ENCODE results near the gene HYAL1.

HYAL1 gene

DNA sequence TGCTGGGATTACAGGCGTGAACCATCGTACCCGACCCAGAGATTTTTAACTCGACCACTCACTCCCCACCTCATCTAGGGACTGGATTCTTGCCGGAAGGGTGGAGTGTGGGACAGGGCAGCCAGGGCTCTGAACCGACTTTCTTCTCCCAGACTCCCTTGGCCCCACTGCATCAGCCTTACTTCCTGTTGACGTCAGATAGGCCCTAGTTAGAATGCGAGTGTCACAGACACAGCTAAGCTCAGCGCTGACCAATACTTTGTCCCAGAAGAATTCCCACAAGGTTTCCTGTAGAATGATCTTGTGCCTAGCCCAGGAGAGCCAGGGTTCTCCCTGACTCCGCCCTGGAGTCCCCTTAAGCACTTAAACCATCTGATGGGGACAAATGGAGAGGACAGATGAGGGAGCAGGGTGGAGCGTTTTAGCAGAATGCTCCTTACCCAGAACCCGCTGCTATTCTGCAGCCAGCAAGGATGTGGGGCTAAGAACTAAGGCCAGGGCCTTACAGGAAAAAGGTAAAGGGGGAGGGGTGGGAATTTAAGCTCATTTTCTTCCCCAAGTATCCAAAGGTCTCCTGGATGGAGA, 30.5 kb upstream of the HYAL1 start:
- DNase-seq, result no peak

DNA sequence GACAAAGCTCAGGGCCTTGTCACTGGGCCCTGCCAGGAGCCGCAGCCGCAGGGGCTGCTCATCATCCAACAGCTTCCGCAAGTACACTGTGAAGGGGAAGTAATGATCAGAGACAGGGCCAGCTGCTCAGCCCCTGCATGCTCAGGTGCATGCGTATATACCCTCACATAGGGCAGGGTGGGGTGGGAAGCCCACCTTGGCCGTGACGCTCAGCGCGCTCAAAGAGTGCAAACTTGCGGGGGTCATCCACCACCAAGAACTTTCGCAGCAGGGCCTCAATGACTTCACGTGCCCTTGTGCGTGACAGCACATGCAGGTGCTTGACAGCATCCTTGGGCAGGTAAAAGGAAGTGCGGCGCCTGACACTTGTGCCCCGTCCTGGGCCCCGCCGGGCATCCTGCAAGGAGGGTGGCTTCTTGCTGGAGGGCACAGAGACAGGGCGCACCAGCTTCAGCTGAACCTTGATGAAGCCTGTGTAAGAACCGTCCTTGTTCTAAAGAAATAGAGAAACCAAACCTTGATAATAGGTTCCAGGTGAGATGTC, 28.1 kb upstream of the HYAL1 start:
- DNase-seq, result no peak

DNA sequence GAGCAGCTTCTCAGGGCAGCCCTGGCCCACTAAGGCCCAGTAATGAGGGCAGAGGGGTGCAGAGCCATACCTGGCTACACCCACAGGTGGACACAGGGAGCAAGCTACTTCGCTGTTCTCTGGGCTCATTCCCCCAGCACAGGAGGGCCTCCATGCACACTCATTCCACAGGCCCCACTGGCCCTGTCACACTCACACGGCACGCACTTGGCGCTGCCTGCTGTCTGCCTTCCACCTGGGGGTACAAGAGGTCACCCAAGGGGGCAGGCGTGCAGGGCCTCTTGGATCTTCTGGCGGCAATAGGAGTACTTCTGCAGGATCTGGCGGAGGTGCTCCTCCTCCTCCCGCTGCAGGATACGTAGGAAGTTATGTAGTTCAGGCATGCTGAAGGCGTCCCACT, 27.0 kb upstream of the HYAL1 start:
- no peak for DNase-seq

DNA sequence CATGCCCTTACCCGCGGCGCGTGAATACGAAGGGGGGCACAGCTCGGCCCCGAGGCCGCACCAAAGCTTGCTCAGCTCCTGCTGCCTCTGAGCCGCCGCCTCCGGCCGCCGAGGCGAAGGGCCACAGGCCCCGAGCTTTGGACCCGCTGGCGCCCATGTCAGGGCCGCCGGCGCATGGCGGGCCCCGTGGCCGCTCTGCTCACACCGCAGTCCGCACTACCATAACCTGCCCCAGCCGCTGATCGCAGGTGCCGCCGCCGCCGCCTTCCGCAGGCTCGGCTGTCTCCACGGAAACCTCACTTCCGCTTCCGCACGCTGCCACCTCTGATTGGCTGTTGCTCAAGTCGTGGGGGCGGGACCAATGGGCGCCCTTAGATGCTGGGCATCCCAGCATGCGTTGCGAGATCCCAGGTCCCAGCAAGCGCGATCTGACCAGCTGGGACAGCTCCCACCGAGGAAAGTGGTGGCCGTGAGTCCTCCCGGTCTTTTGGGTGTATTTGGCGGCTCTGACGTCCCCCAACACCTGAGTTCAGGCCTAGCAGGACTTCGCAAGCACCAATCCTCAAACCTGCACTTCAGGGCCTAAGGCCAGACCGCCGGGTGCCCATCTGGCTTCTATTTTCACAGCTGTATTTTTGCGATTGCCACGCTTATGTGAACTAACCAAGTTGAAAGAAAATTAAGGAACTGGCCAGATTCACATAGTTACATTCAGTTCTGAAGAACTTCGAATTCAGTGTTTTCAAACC, 24.7 kb upstream of the HYAL1 start, which contains the start of gene TUSC2:
TSS of gene TUSC2 (minus strand) at position 281 of the 749 bp plus-strand sequence. CDS start at position 157, 124 bp downstream.
- peak; percentile 84 for DNase-seq

- no peak for DNase-seq
Measured at GRCh38 chr3:50327129-50327528, 23.8 kb upstream of the HYAL1 start.

DNA sequence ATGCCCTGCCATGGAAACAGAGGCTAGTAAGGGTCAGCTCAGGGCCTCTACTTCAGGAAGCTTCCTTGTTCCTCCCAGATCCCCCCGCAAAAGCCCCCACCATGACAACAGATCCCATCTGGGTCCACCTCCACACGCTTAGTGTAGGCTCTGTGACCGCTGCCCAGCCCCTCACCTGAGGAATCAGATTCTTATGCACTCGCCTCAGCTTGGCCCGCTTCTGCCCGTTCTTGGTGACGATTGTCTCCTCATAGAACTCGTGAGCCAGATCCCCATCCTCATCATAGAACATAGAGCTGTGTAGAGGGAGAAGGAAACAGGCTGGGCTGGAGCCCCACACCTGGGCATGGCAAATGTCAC, 22.8 kb upstream of the HYAL1 start:
- DNase-seq, result no peak

- no peak for DNase-seq
Measured at GRCh38 chr3:50325497-50326181, 22.3 kb upstream of the HYAL1 start.

DNA sequence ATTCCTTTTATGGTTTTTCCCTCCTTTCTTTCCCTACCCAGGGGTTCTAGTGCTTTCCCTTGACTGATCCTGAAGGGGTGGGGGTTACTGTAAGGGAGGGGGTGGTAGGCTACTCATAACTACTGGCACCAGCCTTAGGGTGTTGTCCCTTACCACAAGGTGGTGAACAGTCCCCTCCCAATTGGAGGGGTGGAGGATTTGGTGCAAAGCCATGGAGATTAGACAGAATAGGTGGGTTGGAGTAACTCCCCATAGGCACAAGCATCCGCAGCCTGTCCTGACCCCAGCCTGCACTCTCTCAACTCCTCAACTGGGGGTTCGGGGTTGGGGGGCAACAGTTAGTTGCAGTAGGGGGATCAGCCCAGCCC, 21.7 kb upstream of the HYAL1 start:
- DNase-seq, result no peak

DNA sequence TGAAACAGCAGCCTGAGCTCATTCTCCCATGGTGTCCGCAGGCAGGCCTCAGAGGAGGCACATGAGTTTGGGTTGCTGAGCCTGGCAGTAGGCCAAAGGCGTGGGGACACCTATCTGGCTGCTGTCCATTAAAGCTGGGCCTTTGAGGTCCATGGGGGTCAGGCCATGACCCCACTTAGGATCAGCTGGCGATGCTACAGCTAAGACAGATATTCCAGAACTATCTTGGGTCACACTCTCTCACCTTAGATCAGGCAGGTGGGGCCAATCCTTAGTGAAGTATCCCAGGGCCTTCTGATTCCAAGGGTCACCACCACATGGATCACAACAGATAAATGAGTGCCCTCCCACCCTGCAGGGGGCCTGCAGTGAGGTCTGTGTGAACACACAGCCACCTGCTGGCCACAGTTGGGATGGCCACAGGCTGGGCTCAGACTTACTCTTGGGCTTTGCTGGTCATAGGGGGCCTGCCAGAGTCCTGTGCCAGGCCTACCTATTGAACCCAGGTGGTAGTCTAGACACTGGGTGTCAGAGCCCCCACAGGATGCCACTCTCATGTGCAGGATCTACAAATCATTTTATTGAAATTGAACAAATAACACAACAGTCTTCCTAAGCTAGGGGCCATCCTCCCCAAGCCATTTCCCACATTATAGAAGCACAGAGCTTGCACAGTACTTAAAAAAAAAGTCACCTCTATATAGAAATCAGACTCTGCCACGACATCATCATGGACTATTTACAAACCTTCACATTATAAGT, 21.2 kb upstream of the HYAL1 start:
- DNase-seq, result no peak

- DNase-seq, result no peak
Measured at GRCh38 chr3:50323614-50324199, 20.3 kb upstream of the HYAL1 start.

- DNase-seq, result no peak
Measured at GRCh38 chr3:50323092-50323600, 19.8 kb upstream of the HYAL1 start.

DNA sequence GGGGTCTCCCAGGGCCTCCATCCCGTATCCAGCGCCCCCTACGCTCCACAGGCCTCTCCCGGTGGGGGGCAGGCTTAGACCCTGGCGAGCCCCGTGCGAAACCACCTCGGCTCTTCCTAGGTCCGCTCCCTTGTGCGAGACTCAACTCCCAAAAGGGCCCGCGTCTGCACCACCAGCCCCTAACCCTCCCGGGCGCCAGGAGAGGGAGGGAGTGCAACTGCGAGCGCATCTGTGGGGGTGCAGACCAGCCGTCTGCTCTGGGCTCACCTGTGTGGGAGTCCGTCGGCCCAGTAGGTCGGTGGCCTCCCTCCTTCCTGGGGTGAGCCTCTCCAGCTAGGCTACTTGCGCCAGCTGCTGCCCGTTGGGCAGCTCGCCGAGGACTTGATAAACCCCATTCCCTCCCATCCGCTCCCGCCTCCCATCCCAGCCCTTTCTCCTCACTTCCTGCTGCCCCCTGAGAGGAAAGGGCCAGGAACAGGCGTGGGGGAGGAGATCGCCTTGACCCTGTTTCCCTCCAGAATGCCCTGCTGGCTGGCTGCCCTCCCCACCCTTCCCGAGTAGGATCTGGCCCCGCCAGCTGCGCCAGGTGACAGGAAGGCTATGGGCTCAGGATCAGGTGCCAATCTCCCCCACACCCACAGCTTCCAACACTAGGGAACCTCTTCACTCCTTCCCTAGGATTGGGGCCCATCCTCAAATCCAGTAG, 19.2 kb upstream of the HYAL1 start, which contains the start of gene HYAL2:
TSS of gene HYAL2 (minus strand) at position 360 of the 706 bp plus-strand sequence. CDS start 2,256 bp downstream, outside the sequence.
- no peak for DNase-seq

DNA sequence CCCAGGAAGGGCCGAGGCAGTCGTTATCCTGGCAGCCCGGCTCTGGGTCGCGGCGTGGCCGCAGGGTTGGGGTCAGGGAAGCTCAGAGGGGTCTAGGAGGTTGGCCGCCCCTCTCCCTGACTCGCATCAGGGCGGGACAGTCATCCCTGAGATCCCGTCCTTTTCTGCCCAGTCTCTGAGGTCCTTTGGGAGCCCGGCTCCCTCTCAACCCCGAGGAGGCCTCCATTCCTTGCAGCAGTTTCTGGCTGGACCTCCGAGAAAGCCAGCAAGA, 18.7 kb upstream of the HYAL1 start:
- no peak for DNase-seq

GRCh38 chr3:50321336-50322114, 18.2 kb upstream of the HYAL1 start:
- peak; percentile 73 for DNase-seq

DNA sequence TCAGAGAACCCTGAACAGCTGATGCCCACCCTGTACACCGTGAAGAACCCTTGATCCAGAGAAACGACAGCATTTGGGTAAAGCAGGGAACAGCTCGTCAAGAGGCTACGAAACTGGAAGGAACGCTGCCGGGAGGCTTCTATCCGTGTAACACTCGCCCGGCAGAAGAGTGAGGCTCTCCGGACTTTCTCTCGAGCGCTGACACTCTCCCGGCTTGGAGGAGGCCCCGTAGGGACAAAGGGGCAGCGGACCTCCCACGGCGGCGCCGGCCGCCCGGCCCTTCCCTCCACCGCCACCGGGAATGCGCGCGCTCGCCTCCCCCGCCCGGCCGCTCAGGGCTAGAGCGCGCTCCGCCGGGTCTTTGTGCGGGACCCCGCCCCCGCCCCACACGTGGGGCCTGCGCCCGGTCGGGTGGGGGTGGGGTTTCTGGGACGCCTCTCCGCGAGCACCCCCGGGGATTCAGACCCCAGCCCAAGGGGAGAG, 17.5 kb upstream of the HYAL1 start:
- peak; percentile 73 for DNase-seq

- no peak for DNase-seq
Measured at GRCh38 chr3:50319894-50320625, 16.7 kb upstream of the HYAL1 start.

- DNase-seq, result no peak
Measured at GRCh38 chr3:50319181-50319893, 16.0 kb upstream of the HYAL1 start.

- DNase-seq, result no peak
Measured at GRCh38 chr3:50318615-50319014, 15.2 kb upstream of the HYAL1 start.

DNA sequence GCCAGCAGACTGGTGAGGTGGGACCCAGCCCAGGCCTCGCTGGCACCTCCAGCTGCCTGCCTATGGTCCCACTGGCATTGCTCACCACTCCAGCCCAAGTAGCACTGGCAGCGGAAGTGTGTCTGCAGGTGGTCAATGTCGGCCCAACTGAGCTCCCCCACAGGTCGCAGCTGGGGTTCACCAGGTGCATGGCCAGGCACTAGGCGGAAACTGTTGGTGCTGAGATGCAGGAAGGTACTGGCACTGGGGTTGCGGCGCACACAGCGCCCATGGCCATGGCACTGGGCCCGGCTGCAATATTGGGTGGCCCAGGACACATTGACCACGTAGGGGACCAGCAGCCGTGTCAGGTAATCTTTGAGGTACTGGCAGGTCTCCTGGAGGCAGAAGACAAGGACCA, 14.8 kb upstream of the HYAL1 start:
- DNase-seq, result no peak

GRCh38 chr3:50317300-50317699, 13.9 kb upstream of the HYAL1 start:
- DNase-seq, result no peak

Data from GOT3 (cell line).